GM12801 (cell line): ENCODE results near the gene DSCAML1.

Source experiments
- CTCF ChIP-seq: IDR thresholded peaks from one replicate; pipeline ENCODE4 v1.5.1; 2011; ENCODE audit warnings: control low read depth; ENCODE audit not compliant: insufficient read length; ENCODE audit errors: extremely low read depth

Gene DSCAML1

GRCh38 chr11:117677729-117678310 lies 119.2 kb downstream of the DSCAML1 start:
- no peak for TF ChIP-seq CTCF

GRCh38 chr11:117676501-117676900 lies 120.5 kb downstream of the DSCAML1 start:
- TF ChIP-seq CTCF: no peak

- TF ChIP-seq CTCF: no peak
Measured at GRCh38 chr11:117673602-117674001, 123.4 kb downstream of the DSCAML1 start.

- no peak for TF ChIP-seq CTCF
Measured at GRCh38 chr11:117671370-117671769, 125.6 kb downstream of the DSCAML1 start.

GRCh38 chr11:117670924-117671323 lies 126.1 kb downstream of the DSCAML1 start:
- TF ChIP-seq CTCF: no peak

- no peak for TF ChIP-seq CTCF
Measured at GRCh38 chr11:117670443-117670842, 126.6 kb downstream of the DSCAML1 start.

- TF ChIP-seq CTCF: no peak
Measured at GRCh38 chr11:117669616-117670015, 127.4 kb downstream of the DSCAML1 start.
